AG08396 (cell line): ENCODE measurements around the gene TFE3.
"Not testable (repeated sequence)": the region's sequence is repeated elsewhere in the genome, so short reads cannot be mapped to it uniquely, and the experiment has no call there.

Experiments
- DNase-seq: peaks from one replicate; pipeline ENCODE4 v3.0.0; 2012; ENCODE audit warnings: low spot score, mixed read lengths

The TFE3 gene

GRCh38 chrX:49001521-49002090 lies 41.6 kb downstream of the TFE3 start:
- DNase-seq: peak; percentile 45

- DNase-seq: no peak
Measured at GRCh38 chrX:49000636-49001035, 42.5 kb downstream of the TFE3 start.

GRCh38 chrX:48999030-48999429 lies 44.1 kb downstream of the TFE3 start:
- DNase-seq: no peak

GRCh38 chrX:48998391-48998790 lies 44.8 kb downstream of the TFE3 start:
- no peak for DNase-seq

- DNase-seq: no peak
Measured at GRCh38 chrX:48997865-48998264, 45.3 kb downstream of the TFE3 start.

- DNase-seq: no peak
Measured at GRCh38 chrX:48997455-48997854, 45.7 kb downstream of the TFE3 start.

GRCh38 chrX:48996969-48997368 lies 46.2 kb downstream of the TFE3 start:
- DNase-seq: no peak

- no peak for DNase-seq
Measured at GRCh38 chrX:48992341-48992740, 50.8 kb downstream of the TFE3 start.

GRCh38 chrX:48989483-48989882 lies 53.7 kb downstream of the TFE3 start:
- DNase-seq: no peak

- no peak for DNase-seq
Measured at GRCh38 chrX:48983896-48984295, 59.3 kb downstream of the TFE3 start.

GRCh38 chrX:48983081-48983480 lies 60.1 kb downstream of the TFE3 start:
- DNase-seq: no peak

GRCh38 chrX:48981178-48981577 lies 62.0 kb downstream of the TFE3 start:
- DNase-seq: no peak

GRCh38 chrX:48980341-48980740 lies 62.8 kb downstream of the TFE3 start:
- not testable (repeated sequence) for DNase-seq
